ENCODE data around the gene CYP27C1.

DNA sequence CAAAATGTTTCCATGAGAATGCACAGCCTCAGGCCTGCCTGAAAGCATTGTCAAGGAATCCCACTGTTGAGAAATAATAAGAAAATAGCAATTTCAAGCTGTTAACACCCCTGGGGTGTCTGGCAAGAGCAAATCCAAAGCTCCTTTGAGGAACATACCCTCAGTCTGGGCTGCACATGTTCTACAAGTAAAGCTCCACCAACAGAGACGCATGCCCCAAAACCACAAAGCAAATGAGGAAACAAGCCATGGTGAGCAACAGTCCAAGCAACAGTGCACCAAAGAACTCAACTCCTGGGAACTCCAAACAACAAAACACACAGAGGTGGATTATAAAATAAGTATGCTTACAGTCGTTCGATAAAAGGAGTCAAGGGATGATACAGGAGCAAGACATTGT, 40.3 kb downstream of the CYP27C1 start:
- TF ChIP-seq, protein P1, sequence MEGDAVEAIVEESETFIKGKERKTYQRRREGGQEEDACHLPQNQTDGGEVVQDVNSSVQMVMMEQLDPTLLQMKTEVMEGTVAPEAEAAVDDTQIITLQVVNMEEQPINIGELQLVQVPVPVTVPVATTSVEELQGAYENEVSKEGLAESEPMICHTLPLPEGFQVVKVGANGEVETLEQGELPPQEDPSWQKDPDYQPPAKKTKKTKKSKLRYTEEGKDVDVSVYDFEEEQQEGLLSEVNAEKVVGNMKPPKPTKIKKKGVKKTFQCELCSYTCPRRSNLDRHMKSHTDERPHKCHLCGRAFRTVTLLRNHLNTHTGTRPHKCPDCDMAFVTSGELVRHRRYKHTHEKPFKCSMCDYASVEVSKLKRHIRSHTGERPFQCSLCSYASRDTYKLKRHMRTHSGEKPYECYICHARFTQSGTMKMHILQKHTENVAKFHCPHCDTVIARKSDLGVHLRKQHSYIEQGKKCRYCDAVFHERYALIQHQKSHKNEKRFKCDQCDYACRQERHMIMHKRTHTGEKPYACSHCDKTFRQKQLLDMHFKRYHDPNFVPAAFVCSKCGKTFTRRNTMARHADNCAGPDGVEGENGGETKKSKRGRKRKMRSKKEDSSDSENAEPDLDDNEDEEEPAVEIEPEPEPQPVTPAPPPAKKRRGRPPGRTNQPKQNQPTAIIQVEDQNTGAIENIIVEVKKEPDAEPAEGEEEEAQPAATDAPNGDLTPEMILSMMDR (IDR thresholded peaks at IDR 0.05) = no peak
- TF ChIP-seq POLR2A (IDR thresholded peaks at IDR 0.05) = no peak

Data from lower leg skin (tissue), 3 donors.